ENCODE data around the gene KCNJ11. TPM values are rescaled to one million over a fixed set of nuclear protein-coding genes. Genes with fewer than 3 reads are reported as not detected.

Gene KCNJ11
- total and polyA plus RNA-seq, 10 of the 15 experiments (the other 5 are each of a cell fraction or from before 2014, with no cell fraction given) = 0.06 to 0.56 (median 0.21) TPM; not detected in 6

DNA sequence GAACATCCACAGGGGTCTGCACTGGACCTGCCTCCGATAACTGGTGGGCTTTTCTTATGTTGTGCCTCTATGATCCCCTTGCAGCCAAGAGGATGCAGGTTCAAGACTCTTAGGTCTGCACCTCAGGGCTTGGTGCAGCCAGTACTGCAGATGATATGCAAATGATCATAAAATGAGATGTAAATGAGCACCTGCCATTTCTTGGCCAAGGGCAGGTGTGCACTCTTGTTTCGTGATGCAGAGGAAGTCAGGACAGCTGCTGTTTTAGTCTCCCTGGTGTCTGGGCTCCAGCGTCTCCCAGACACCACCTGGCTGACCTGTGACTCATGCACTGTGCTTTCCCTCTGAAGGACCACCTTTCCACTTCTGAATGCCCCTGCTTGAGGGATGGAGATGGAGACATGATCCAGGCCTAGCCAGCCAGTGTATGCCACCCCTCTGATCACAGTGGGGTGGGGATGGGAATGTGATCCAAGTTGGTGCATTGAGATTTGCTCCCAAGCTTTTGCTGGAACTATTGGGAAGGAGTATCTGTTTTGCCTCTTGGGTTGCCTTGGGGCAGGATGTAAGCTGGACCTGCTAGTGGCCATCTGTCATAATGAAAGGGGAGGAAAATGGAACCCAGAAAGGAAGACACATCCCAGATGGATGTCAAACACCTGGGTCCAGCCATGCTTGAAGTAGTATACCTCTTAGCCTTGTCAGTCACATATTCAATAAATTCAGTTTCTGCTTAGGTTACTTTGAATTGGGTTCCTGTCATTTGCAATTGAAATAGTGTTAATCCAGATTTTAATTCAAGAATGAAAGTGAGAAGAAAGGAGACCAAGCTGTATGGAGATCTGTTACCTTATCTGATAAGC lies 3.3 kb upstream of the KCNJ11 start:
- WGBS (ENCODE audit: insufficient coverage, insufficient replicate concordance, low lambda C conversion rate, missing lambda C conversion rate) = 19% methylated on average over 3 of the region's 3 CpGs
- H3K27me3 ChIP-seq (replicated peaks in 1 of 2; ENCODE audit: control insufficient read depth in 2 of 2, insufficient read depth in 2 of 2, low read length in 1 of 2) = peaks cover 0 to 2% of the 10 kb centered on the region in 2 experiments; a peak in 2 of 4 replicates
- RAD21 ChIA-PET (ENCODE audit: unreplicated experiment) = no interaction called here
- H3K36me3 ChIP-seq (ENCODE audit: control insufficient read depth in 2 of 2, insufficient read depth in 2 of 2, low read length in 1 of 2) = no peaks in the 10 kb centered on the region
- no peak overlapping the region for H3K9ac ChIP-seq (ENCODE audit: control insufficient read depth, insufficient read depth, low read length)
- CTCF ChIA-PET = interaction anchor here (0.9 to 1.1 kb wide), 3 partner anchors 79 to 136 kb away, joined by 3 to 4 read pairs (median 3); no protein-coding TSS in a partner anchor
- no peak for TF ChIP-seq BHLHE40 (IDR thresholded peaks at IDR 0.05; ENCODE audit: borderline replicate concordance in 1 of 2, low read depth in 2 of 2, low read length in 1 of 2)
- TF ChIP-seq NRF1 (conservative IDR thresholded peaks at IDR 0.05; ENCODE audit: low read depth, low read length) = no peak
- TF ChIP-seq, protein P1, sequence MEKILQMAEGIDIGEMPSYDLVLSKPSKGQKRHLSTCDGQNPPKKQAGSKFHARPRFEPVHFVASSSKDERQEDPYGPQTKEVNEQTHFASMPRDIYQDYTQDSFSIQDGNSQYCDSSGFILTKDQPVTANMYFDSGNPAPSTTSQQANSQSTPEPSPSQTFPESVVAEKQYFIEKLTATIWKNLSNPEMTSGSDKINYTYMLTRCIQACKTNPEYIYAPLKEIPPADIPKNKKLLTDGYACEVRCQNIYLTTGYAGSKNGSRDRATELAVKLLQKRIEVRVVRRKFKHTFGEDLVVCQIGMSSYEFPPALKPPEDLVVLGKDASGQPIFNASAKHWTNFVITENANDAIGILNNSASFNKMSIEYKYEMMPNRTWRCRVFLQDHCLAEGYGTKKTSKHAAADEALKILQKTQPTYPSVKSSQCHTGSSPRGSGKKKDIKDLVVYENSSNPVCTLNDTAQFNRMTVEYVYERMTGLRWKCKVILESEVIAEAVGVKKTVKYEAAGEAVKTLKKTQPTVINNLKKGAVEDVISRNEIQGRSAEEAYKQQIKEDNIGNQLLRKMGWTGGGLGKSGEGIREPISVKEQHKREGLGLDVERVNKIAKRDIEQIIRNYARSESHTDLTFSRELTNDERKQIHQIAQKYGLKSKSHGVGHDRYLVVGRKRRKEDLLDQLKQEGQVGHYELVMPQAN (conservative IDR thresholded peaks at IDR 0.05) = no peak
- peak; percentile 66; the same call in 1 of the 2 replicates for TF ChIP-seq TCF12 (IDR thresholded peaks at IDR 0.05; ENCODE audit: low read depth, low read length)
- no peak for TF ChIP-seq RFX5 (IDR thresholded peaks at IDR 0.05; ENCODE audit: low read depth, low read length)
- TF ChIP-seq TCF3 (IDR thresholded peaks at IDR 0.05; ENCODE audit: borderline replicate concordance, insufficient read depth, low read depth, low read length) = 0 out of 2 replicates have a peak, but pooled peaks have one; percentile 8
- FAIRE-seq (no peak), DNase-seq (ENCODE audit: low read depth, low spot score) (no peak), ATAC-seq (no peak)
- no peak overlapping the region for H2AFZ ChIP-seq (ENCODE audit: control insufficient read depth, low read depth, low read length)
- H3K4me3 ChIP-seq = no peak overlapping the region
- H3K9me3 ChIP-seq (replicated peaks; ENCODE audit: control insufficient read depth, insufficient read depth, low read length) = no peaks in the 10 kb centered on the region
- H3K79me2 ChIP-seq (ENCODE audit: control insufficient read depth, insufficient read depth, low read length) = no peaks in the 10 kb centered on the region
- no peaks in the 10 kb centered on the region for H3K4me1 ChIP-seq (ENCODE audit: control insufficient read depth, insufficient read depth, low read length)
- H3K4me2 ChIP-seq (ENCODE audit: control insufficient read depth, insufficient read depth) = no peak overlapping the region
- no peak overlapping the region for H3K27ac ChIP-seq (ENCODE audit: control insufficient read depth, insufficient read depth)
- SMC1A ChIA-PET (ENCODE audit: uncharacterized antibody, unreplicated experiment) = no interaction called here
- in situ Hi-C loops (cut with MboI) = no loop called here
- POLR2A ChIA-PET = no interaction called here
- intact Hi-C loops (cut with micrococcal nuclease; ENCODE audit: unreplicated experiment) = no loop called here
- H4K20me1 ChIP-seq (ENCODE audit: control insufficient read depth, insufficient read depth) = no peaks in the 10 kb centered on the region
- BruUV-seq (replicated peaks) = no TSS peak
